HCT116 (cell line): Measurements from ENCODE around the gene FAXDC2.

ENCODE experiments used
- EZH2 ChIP-seq: fragments of 200-600 bp; sonication (generic); IDR thresholded peaks from 2 replicates; pipeline ENCODE4 v1.6.1; 2017; ENCODE audit warnings: antibody characterized with exemption, mixed run types
- YY1 ChIP-seq: IDR thresholded peaks from 2 replicates; pipeline ENCODE4 v1.6.1; 2011; ENCODE audit warnings: low read length, low read depth, moderate library complexity, mild to moderate bottlenecking; ENCODE audit not compliant: insufficient replicate concordance; ENCODE audit errors: extremely low read depth
- TF ChIP-seq, protein P1 (sequence below), 3 experiments: fragments of 200-600 bp in 1 of 3; sonication (generic) in 1 of 3; IDR thresholded peaks in 2 of 3; conservative IDR thresholded peaks in 1 of 3; 2 replicates each; pipeline ENCODE4 v1.5.1; 2012 to 2017; ENCODE audit warnings: low read depth in 2 of 3, low read length in 2 of 3, antibody characterized with exemption in 1 of 3, borderline replicate concordance in 1 of 3, control low read depth in 1 of 3, mild to moderate bottlenecking in 1 of 3, mixed read lengths in 1 of 3, mixed run types in 1 of 3, moderate library complexity in 1 of 3; ENCODE audit not compliant: insufficient read depth in 1 of 3
- TF ChIP-seq, protein P2 (sequence below): IDR thresholded peaks from 2 replicates; pipeline ENCODE4 v1.6.1; 2012

DNA sequence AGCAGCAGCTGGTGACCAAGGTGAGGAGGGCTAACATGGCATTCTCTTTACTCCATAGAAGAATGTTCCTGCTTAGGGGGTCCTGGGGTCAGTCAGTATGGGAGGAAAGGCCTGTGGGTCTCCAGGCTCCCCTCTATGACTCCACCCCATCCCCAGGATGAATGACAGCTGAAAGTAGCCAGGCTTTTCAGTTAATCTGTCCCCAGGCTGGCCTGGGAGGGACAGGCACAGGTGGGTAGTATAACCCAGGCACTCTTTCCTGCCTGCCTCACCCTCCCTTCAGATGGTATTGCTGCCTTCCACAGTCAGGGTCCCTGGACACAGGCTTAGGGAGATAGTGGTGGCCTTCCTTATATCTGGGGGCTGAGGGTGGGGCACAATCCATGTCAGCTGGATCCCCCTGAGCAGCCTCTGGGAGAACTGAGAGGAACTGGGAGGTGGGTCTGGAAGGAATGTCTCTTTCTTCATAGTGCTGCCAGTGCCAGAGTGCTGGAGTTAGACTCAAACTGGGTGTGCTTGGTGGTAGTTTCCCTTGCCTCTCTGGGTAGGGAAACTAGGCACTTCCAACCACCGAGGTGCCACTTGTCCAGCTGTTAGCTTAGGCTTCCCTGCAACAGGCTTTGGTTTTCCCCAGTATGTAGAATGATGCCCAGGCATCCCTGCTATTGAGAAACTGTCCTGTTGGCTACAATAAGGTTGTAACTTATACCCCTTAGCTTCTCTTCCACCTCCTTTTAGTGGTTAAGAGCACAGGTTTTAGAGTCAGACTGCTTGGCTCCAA lies 67.4 kb downstream of the FAXDC2 start:
- TF ChIP-seq EZH2 (no peak), YY1 (no peak)
- TF ChIP-seq, protein P1, sequence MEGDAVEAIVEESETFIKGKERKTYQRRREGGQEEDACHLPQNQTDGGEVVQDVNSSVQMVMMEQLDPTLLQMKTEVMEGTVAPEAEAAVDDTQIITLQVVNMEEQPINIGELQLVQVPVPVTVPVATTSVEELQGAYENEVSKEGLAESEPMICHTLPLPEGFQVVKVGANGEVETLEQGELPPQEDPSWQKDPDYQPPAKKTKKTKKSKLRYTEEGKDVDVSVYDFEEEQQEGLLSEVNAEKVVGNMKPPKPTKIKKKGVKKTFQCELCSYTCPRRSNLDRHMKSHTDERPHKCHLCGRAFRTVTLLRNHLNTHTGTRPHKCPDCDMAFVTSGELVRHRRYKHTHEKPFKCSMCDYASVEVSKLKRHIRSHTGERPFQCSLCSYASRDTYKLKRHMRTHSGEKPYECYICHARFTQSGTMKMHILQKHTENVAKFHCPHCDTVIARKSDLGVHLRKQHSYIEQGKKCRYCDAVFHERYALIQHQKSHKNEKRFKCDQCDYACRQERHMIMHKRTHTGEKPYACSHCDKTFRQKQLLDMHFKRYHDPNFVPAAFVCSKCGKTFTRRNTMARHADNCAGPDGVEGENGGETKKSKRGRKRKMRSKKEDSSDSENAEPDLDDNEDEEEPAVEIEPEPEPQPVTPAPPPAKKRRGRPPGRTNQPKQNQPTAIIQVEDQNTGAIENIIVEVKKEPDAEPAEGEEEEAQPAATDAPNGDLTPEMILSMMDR (IDR thresholded peaks at IDR 0.05 in 2 of 3, conservative IDR thresholded peaks at IDR 0.05 in 1 of 3; ENCODE audit: borderline replicate concordance in 1 of 3, insufficient read depth in 1 of 3, low read depth in 2 of 3, low read length in 2 of 3) = no peak
- TF ChIP-seq, protein P2, sequence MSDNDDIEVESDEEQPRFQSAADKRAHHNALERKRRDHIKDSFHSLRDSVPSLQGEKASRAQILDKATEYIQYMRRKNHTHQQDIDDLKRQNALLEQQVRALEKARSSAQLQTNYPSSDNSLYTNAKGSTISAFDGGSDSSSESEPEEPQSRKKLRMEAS = no peak
